ENCODE measurements around the gene ADGRL1.
"Not testable (repeated sequence)": the region's sequence is repeated elsewhere in the genome, so short reads cannot be mapped to it uniquely, and the experiment has no call there.

The ADGRL1 gene

DNA sequence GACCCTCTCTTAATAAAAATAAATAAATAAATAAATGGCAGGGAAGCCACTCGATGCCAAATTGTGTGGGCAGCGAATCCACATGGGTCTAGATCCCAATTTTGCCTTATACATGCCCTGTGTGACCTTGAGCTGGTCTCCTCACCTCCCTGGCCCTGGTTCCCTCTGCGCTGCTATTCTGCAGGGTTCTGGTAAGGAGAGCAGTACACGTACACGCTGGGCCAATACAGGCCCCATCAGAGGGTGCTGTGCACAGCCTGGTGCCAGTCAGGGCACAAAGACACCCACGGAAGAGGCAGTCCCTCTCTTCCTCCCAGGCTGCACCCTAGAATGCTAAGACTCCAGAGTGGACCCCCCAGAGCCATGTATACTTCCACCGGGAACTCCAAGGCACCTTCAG, 17.9 kb downstream of the ADGRL1 start:
- not testable (repeated sequence) for DNase-seq

GRCh38 chr19:14187561-14187960, 18.4 kb downstream of the ADGRL1 start:
- no peak for DNase-seq

DNA sequence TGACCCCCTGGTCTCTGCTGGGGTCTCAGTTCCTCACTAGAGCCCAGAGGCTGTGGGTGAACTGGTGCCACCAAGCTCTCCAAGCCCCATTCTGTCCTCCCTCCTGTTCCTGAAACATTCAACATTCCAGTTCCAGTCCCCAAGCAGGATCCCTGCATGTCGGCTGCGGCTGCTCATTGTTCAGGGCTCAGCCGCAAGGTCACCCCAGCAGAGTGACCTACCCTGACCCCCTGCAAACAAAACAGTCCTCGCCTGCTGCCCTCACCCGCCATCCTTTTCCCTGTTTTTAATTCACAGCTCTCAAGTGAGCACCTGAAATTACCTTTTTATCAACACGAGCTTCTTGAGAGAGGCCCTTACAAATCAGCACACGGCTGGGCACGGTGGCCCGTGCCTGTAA, 19.3 kb downstream of the ADGRL1 start:
- not testable (repeated sequence) for DNase-seq

DNA sequence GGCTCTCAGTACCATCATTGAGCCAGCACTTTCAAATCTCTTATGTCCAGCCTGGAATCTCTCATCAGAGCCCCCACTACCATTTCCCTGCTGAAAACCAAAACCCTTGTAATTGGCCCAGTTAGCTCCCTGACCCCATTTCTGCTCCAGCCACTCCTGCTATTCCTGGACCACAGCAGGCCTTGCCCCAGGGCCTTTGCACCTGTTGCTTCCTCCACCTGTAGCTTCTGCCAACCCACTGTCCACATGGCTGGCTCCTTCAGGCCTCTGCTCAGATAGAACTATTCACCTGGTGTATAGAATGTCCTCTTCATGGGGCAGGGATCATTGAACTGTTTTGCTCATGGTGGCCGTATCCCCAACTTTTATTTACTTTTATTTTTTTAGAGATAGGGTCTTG, 20.3 kb downstream of the ADGRL1 start:
- DNase-seq: not testable (repeated sequence)

GRCh38 chr19:14185158-14185557, 20.8 kb downstream of the ADGRL1 start:
- no peak for DNase-seq

GRCh38 chr19:14183741-14184350, 22.1 kb downstream of the ADGRL1 start:
- no peak for DNase-seq

GRCh38 chr19:14182476-14182875, 23.5 kb downstream of the ADGRL1 start:
- DNase-seq: no peak

GRCh38 chr19:14181906-14182305, 24.1 kb downstream of the ADGRL1 start:
- no peak for DNase-seq

GRCh38 chr19:14181199-14181598, 24.8 kb downstream of the ADGRL1 start:
- not testable (repeated sequence) for DNase-seq

DNA sequence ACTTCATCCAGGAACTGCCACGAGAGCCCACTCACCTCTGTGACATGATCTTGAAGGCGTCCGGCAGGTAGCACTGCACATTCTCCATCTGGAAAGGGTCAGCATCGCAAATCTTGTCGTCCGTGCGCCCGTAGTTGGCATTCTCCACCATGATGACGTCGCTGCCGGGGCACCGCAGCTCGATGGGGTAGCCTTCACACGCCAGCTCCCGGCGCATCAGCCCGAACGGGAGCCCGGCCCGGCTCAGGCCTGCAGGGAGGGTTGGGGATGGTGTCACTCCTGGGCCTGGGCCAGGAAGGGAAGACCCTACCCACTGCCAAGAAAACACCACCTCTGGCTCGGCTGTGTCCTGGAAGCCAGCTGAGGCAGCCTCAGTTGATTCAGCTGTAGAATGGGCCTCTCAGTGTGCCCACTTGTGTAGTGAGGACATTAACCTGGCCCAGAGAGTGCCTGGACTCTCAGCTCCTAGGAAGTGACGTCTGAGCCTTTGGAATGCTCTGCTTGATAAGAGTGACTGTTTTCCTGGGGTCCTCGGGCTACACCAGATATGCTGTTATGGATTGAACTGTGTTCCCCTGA, 28.4 kb downstream of the ADGRL1 start:
- DNase-seq: no peak

DNA sequence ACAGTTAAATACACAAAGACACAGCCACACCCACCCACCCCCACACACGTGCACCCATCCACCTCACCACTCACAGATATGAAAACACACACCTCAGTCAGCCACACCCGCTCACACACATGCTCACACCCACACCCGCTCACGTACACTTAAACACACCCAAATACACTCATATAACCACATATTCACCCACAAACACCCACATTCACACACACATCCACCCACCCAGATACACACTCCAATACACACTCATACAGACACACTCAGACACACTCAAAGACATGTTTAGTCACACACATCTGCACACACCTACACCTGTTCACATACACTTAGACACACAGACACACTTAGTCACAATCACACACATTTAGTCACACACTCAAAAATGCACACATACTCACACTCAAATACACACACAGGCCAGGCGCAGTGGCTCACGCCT, 30.6 kb downstream of the ADGRL1 start:
- no peak for DNase-seq

GRCh38 chr19:14174883-14175282, 31.1 kb downstream of the ADGRL1 start:
- DNase-seq: no peak

GRCh38 chr19:14168993-14169392, 37.0 kb downstream of the ADGRL1 start:
- no peak for DNase-seq

- DNase-seq: no peak
Observed at GRCh38 chr19:14168259-14168972, 37.6 kb downstream of the ADGRL1 start.

DNA sequence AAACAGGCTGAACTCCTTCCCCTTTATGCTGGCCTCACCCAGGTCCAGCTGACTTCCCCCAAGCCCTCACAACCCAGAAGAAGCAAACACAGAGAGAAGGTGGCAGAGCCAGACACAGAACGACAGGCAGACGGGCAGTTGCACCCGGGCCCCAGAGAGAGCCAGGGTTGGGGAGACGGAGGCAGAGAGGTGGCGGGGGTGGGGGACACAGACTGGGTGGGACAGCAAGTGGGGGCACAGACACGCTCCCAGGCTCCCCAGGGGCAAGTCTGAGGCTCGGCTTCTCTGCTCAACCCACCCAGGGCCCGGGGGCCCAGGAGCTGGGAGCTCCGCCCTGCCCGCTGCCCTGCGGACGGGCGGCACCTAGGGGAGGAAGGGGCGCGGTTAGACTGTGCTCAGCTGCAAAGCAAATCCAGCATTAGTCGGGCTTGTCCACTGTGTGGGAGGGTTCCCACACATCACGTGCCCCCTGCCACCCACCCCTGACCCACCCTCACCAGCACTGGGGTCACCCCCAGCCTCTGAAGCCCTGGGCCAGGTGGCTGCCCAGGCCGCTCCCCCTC, 38.3 kb downstream of the ADGRL1 start:
- no peak for DNase-seq

DNA sequence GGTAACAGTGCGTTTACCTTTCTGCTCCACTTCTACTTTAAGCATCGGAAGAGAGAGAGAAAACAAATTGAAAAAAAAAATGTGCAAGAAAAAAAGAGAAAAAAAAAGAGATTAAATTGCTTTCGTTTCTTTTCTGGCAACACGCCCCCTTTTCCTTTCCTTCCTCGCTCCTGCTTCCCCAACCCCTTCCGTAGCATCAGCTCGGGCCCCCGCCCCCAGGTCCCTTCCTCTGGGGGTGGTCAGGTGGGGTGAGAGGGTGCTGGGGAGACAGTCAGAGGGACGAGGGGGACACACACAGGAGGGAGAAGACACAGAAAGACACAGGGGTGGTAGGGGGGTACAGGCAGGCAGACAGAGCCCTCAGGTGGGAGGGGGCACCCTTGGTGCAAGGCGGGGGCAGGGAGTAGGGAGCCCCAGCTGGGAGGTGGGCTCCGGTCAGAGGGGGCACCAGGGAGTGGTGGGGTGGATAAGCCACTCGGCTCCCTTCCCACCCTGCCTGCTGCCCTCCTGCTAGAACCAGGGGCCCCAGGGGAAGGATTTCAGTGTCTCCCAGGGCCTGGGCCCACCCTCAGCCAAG, 38.9 kb downstream of the ADGRL1 start:
- no peak for DNase-seq

DNA sequence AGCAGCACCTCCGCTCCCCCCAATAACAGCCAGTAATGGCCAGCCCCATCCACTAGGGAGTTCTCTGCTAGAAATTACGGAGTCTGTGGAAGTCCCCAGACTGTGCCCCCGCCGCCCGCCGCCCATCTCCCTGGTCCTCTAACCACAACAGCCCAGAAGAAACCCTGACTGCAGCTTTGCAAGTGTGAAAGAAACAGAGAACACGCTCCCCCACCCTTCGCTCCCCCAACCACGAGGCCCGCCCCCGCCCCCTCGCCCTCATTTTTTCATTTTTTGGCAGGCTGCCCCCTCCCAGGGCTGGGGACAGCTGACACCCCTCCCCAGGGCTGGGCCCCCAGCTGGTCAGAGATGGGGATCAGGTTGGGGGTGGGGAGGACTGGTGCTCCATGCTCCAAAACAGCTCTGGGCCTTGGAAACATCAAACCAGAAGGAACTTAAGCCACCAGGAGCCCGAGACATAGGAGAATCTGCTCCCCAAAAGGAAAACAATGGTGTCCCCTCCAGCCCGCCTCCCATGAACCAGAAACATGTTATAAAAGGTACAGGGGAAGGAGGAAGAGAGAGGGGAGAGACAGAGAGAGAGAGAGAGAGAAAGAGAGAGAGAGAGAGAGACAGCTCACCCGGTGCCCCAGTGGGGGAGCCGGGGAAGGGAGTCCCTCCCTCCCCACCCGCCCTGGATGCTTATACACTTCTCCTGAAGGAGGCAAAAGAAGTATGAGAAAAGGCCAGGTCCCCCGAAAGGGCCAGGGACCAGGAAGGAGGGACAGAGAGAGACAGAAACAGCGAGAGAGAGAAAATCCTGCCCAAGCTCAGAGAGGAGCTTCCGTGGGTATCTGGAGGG, 39.8 kb downstream of the ADGRL1 start:
- no peak for DNase-seq

- no peak for DNase-seq
Observed at GRCh38 chr19:14164724-14165493, 41.1 kb downstream of the ADGRL1 start.

- no peak for DNase-seq
Observed at GRCh38 chr19:14164082-14164481, 41.9 kb downstream of the ADGRL1 start.

DNA sequence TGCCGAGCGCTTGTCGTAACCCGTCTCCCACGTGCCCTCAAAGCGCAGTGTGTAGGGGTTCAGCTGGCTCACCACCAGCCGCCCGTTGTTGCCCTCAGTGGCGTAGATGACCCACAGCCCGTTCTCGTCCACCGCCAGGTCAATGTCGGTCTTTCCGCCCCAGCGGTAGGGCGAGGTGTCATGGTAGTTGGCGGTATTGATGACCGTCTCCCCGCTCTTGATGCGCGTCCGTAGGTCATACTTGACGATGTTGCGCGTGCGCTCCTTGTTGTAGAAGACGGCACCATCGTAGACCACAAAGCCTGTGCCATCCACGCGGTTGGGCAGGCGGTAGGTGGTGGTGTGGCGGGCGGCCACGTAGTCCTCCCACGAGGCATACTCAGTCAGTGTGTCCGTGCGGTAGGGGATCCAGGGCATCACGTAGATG, 43.1 kb downstream of the ADGRL1 start:
- no peak for DNase-seq

- no peak for DNase-seq
Observed at GRCh38 chr19:14161305-14161704, 44.7 kb downstream of the ADGRL1 start.

Data from NCI-H226 (cell line).